ENCODE measurements around the gene UTS2B. TPM values are rescaled to one million over a fixed set of nuclear protein-coding genes. Genes with fewer than 3 reads are reported as not detected.

Gene UTS2B
- 0.43 and 0.63 TPM in 2 replicates for total RNA-seq

DNA sequence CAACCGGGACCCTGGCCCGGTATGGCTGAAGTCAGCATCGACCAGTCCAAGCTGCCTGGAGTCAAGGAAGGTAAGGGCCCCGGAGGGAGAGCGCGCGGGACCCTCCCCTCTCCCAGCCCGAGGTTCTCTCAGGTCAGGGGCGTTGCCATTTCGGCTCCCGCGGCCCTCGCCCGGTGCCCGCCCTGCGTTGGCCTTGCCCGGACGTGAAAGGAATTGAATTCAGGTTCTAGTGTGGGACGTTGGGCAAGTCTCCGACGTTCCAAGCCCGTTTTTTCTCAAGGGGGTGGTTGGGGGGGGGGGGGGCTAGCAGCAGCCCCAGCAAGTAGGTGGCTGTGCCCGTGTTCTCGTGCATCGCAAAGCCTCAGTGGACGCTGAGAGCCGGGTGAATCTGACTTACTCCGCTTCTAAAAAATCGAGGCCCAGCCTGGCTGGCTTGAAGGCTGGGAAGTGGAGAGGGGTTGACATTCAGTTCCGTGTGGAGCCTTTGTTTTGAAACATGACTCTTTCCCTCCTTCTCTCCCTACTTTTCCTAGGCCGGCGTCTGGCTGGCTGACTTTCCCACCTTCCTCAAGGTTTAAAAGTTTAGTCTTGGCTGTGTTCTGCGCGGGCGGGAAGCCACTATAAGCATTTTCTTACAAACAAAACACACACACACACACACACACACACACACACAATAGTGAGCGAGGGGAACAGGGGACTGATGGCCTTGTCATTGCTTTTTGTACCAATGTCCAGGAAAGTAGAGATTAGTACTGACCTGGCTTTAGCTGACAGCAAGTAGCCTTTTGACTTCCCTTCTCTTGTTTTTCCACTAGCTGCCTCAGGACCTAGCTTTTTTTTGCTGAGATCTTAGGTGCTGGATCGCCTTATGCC, at the start of gene UTS2B:
Gene UTS2B, minus strand, starts transcription at position 873 of the 876 bp plus-strand sequence. CDS start 48,337 bp downstream, outside the sequence.

DNA sequence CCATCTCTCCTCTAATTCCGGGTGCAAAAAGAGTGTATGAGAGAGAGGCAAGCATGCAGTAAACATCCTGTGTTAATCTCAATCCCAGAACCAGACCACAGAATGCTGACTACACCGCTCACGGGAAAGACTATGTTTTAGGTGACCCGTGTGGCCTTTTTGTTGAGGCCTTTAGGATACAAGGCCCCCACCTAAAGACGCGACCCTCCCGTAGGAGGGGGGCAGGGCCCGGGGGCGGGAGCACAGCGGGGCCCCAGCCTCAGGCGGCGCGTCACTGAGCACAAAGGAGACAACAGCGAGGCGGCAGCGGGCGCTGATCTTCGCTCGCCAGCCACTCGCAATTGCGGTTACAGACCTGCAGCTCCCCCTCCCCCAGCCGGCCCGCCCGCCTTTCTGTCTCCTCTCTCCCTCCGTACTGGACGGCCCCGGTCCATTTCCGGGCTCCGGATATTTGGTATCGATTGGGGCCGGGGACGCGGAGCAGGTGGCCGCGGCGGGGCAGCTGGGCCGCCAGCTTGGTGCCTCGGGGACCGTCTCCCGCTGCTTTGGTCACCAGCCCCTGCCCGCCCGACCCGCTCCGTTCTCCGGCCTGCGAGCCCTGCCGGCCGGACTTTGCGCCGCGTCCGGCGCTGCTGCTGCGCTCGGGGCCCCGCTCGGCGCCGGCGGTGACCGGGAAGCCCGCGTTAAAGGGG, 1.2 kb downstream of the UTS2B start, which contains the start of gene CCDC50:
Gene CCDC50, plus strand, starts transcription at position 433 of the 692 bp plus-strand sequence. CDS start 281 bp downstream, outside the sequence.

Other genes starting within 250 kb of the UTS2B start
- not detected in 2 replicates for gene OSTN, start 131.3 kb downstream of the UTS2B start, total RNA-seq
- gene CCDC50, start 1.1 kb downstream of the UTS2B start, total RNA-seq = 48.9 and 52.0 TPM in 2 replicates
- gene PYDC2, start 130.6 kb upstream of the UTS2B start, total RNA-seq = not detected in 2 replicates

Data from bronchial smooth muscle cell (primary cell).